22Rv1 (cell line): ENCODE results near the gene ABCC6.
A peak's percentile ranks its signal among the peaks of the same experiment; 100 is the strongest.

Experiments used
- CTCF ChIP-seq: fragments of 450-650 bp; IDR thresholded peaks from 2 replicates; pipeline ENCODE4 v1.5.1; 2017; ENCODE audit warnings: mild to moderate bottlenecking
- ZFX ChIP-seq: fragments of 450-650 bp; IDR thresholded peaks from 2 replicates; pipeline ENCODE4 v1.6.1; 2017; ENCODE audit warnings: antibody characterized with exemption, borderline replicate concordance

- TF ChIP-seq CTCF, result peak; percentile 69
- no peak for TF ChIP-seq ZFX
Observed at GRCh38 chr16:16143038-16143763, 80.1 kb downstream of the ABCC6 start.
